ENCODE data around the gene HSPA1L. TPM values are rescaled to one million over a fixed set of nuclear protein-coding genes. Genes with fewer than 3 reads are reported as not detected.
"Not testable (repeated sequence)": the region's sequence is repeated elsewhere in the genome, so short reads cannot be mapped to it uniquely, and the experiment has no call there.

The HSPA1L gene
- total RNA-seq, 1 donor from 2014 or later = 1.2 TPM

GRCh38 chr6:31861919-31862343 lies 46.8 kb upstream of the HSPA1L start:
- DNase-seq = no peak
- no peak for ATAC-seq (ENCODE audit: low read depth)
- Mint-ChIP-seq H3K4me3 (peak overlapping the region; percentile 95), H3K36me3 (ENCODE audit: low read depth) (peaks cover 47% of the 10 kb centered on the region), H3K4me1 (peaks cover 21% of the 10 kb centered on the region), H3K27me3 (no peaks in the 10 kb centered on the region), H3K9me3 (no peaks in the 10 kb centered on the region), H3K27ac (peak overlapping the region; percentile 93)
- intact Hi-C loops (cut with micrococcal nuclease) = loop anchor here (1.0 to 2.0 kb wide), 6 partner anchors 35 to 315 kb away; partner anchors contain the start of genes AGPAT1, CSNK2B, DDAH2 and DXO
- POLR2A ChIA-PET = interaction anchor here (1.1 to 4.9 kb wide), 12 partner anchors 15 to 208 kb away, joined by 4 to 133 read pairs (median 6); partner anchors contain the start of genes APOM, BAG6, DDAH2 and DXO
- TF ChIP-seq CTCF (IDR thresholded peaks at IDR 0.05) = no peak
- CTCF ChIA-PET = interaction anchor here (1.1 kb wide), 1 partner anchor 124 kb away, joined by 4 read pairs; no protein-coding TSS in a partner anchor

GRCh38 chr6:31861150-31861549 lies 46.1 kb upstream of the HSPA1L start:
- H3K27me3 Mint-ChIP-seq = no peaks in the 10 kb centered on the region
- H3K36me3 Mint-ChIP-seq (ENCODE audit: low read depth) = peaks cover 48% of the 10 kb centered on the region
- peaks cover 21% of the 10 kb centered on the region for H3K4me1 Mint-ChIP-seq
- intact Hi-C loops (cut with micrococcal nuclease) = no loop called here
- CTCF ChIA-PET = no interaction called here
- TF ChIP-seq CTCF (IDR thresholded peaks at IDR 0.05) = no peak
- ATAC-seq (ENCODE audit: low read depth) (no peak), DNase-seq (no peak)
- no peak overlapping the region for H3K27ac Mint-ChIP-seq
- H3K4me3 Mint-ChIP-seq = no peak overlapping the region
- H3K9me3 Mint-ChIP-seq = no peaks in the 10 kb centered on the region
- POLR2A ChIA-PET = interaction anchor here (0.7 kb wide), 1 partner anchor 26 kb away, joined by 3 read pairs; no protein-coding TSS in a partner anchor

GRCh38 chr6:31860349-31860748 lies 45.3 kb upstream of the HSPA1L start:
- Mint-ChIP-seq H3K9me3 (no peaks in the 10 kb centered on the region), H3K27ac (no peak overlapping the region), H3K27me3 (no peaks in the 10 kb centered on the region), H3K4me3 (no peak overlapping the region), H3K36me3 (ENCODE audit: low read depth) (peaks cover 48% of the 10 kb centered on the region), H3K4me1 (peaks cover 21% of the 10 kb centered on the region)
- ATAC-seq (ENCODE audit: low read depth) (no peak), DNase-seq (no peak)
- ChIA-PET CTCF (no interaction called here), POLR2A (interaction anchor here (0.5 to 0.7 kb wide), 3 partner anchors 22 to 395 kb away, joined by 3 read pairs; no protein-coding TSS in a partner anchor)
- intact Hi-C loops (cut with micrococcal nuclease) = no loop called here
- TF ChIP-seq CTCF (IDR thresholded peaks at IDR 0.05) = no peak

- ChIA-PET POLR2A (interaction anchor here (0.5 to 0.9 kb wide), 3 partner anchors 22 to 396 kb away, joined by 3 to 6 read pairs (median 3); no protein-coding TSS in a partner anchor), CTCF (no interaction called here)
- intact Hi-C loops (cut with micrococcal nuclease) = no loop called here
- H3K36me3 Mint-ChIP-seq (ENCODE audit: low read depth) = peaks cover 48% of the 10 kb centered on the region
- DNase-seq (no peak), ATAC-seq (ENCODE audit: low read depth) (no peak)
- no peaks in the 10 kb centered on the region for H3K9me3 Mint-ChIP-seq
- peak overlapping the region; percentile 38 for H3K4me3 Mint-ChIP-seq
- no peaks in the 10 kb centered on the region for H3K27me3 Mint-ChIP-seq
- peaks cover 21% of the 10 kb centered on the region for H3K4me1 Mint-ChIP-seq
- no peak overlapping the region for H3K27ac Mint-ChIP-seq
- no peak for TF ChIP-seq CTCF (IDR thresholded peaks at IDR 0.05)
Measured at GRCh38 chr6:31859923-31860322, 44.8 kb upstream of the HSPA1L start.

GRCh38 chr6:31858707-31859106 lies 43.6 kb upstream of the HSPA1L start:
- TF ChIP-seq CTCF (IDR thresholded peaks at IDR 0.05) = no peak
- POLR2A ChIA-PET = interaction anchor here (0.7 to 0.9 kb wide), 2 partner anchors 23 to 73 kb away, joined by 3 to 6 read pairs; no protein-coding TSS in a partner anchor
- Mint-ChIP-seq H3K9me3 (no peaks in the 10 kb centered on the region), H3K4me3 (no peak overlapping the region), H3K36me3 (ENCODE audit: low read depth) (peaks cover 47% of the 10 kb centered on the region), H3K27ac (no peak overlapping the region), H3K4me1 (peaks cover 19% of the 10 kb centered on the region), H3K27me3 (no peaks in the 10 kb centered on the region)
- intact Hi-C loops (cut with micrococcal nuclease) = no loop called here
- DNase-seq = no peak
- no peak for ATAC-seq (ENCODE audit: low read depth)
- CTCF ChIA-PET = no interaction called here

GRCh38 chr6:31857774-31858173 lies 42.7 kb upstream of the HSPA1L start:
- POLR2A ChIA-PET = interaction anchor here (0.6 kb wide), 1 partner anchor 22 kb away, joined by 9 read pairs; no protein-coding TSS in a partner anchor
- H3K27ac Mint-ChIP-seq; intact Hi-C loops (cut with micrococcal nuclease): not testable (repeated sequence)

GRCh38 chr6:31851980-31852718 lies 37.1 kb upstream of the HSPA1L start:
- intact Hi-C loops (cut with micrococcal nuclease); H3K27ac Mint-ChIP-seq; ATAC-seq (ENCODE audit: low read depth); H3K4me3 Mint-ChIP-seq; DNase-seq; H3K36me3 Mint-ChIP-seq (ENCODE audit: low read depth); H3K9me3 Mint-ChIP-seq; H3K4me1 Mint-ChIP-seq; H3K27me3 Mint-ChIP-seq; CTCF ChIA-PET: not testable (repeated sequence)
- POLR2A ChIA-PET = interaction anchor here (0.6 kb wide), 1 partner anchor 102 kb away, joined by 11 read pairs; no protein-coding TSS in a partner anchor

More at GRCh38 chr6:31857774-31858173, 42.7 kb upstream of the HSPA1L start:
- ATAC-seq (ENCODE audit: low read depth); CTCF ChIA-PET; H3K4me3 Mint-ChIP-seq; H3K9me3 Mint-ChIP-seq; H3K27me3 Mint-ChIP-seq; DNase-seq: not testable (repeated sequence)
- Mint-ChIP-seq H3K36me3 (ENCODE audit: low read depth) (peaks cover 44% of the 10 kb centered on the region), H3K4me1 (peaks cover 14% of the 10 kb centered on the region)

Data from activated B cell treated with CpG ODN at 0.5 μM for 24 hours (primary cell).